CD4-positive, alpha-beta T cell treated with Interferon alpha-2 for 1 hour (primary cell): Measurements from ENCODE around the gene PCDH9.

Source experiments
- DNase-seq, 2 donors: peaks; one replicate each; pipeline ENCODE4 v3.0.0-alpha.2; 2020 to 2022

PCDH9 gene

DNA sequence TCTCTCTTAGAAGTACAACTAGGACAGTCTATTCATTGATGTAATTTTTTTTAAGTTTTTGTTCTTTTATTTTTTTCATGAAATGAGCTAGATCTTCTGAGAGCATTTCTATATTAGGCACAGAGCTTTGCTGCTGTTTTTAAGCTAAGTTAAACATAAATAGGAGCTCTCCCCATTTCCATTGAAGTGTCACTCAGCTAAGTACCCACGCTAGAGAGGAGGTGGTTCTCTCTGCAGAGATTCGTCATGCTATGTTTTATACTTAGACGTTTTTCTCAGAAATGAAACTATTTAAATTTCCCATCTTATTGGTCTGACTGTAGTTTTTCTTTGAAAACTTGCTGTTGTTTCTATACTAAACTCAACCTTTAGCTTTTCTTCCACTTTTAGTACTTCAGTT lies 271.5 kb downstream of the PCDH9 start:
- DNase-seq = no peak

DNA sequence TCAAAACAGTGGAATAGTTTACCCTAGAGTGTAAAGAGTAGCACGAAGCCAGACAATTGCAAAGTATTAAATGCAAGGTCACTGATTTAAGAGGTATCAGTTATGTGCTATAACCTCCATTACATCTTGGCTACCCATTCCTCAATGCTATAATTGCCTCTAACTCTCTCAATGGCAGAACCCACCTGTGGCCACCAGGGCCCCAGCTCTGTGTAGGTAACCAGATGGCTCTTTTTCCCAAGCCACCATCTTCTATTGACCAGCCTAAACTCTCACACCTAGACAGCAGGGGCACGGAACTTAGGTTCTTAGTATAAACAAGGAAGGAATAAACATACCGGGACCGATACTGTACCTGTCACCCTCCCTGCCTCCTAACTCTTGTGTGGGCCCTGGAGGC lies 277.6 kb downstream of the PCDH9 start:
- DNase-seq = no peak

DNA sequence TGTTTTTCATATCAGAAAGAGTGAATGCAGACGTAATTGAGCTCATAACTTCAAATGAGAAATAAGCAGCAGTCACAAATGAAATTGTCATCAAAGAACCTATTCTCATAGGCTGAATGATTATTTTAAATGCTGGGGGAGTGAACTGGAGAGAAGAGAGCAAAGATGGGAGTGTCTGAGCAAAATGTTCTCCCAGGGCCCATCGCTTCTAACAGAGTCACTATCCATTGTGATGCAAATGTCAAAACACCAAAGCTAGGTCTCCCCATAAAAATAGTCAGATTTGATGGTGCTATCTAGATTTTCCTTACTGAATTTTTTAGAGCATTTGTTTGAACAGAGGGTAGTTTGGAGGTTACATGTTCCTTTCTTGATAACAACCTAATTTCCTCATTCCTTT lies 278.7 kb downstream of the PCDH9 start:
- no peak for DNase-seq

DNA sequence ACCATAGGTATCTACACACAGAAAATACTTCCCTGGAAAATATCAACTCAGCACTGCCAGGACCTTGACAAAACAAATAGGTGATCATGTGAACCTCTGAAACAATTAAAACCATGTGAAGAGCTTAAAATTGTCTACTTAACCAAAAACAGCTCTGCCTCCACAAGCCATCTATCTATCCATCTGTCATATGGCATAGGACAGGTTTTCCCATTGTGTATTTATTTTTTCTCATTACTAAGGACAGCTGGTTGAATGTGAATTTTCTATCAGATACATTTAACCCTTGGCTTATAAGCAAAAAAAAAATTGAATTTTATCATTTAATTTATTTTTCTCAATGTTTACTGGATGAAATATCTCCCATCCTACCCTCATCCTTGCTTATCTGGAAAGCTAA lies 279.5 kb downstream of the PCDH9 start:
- no peak for DNase-seq

DNA sequence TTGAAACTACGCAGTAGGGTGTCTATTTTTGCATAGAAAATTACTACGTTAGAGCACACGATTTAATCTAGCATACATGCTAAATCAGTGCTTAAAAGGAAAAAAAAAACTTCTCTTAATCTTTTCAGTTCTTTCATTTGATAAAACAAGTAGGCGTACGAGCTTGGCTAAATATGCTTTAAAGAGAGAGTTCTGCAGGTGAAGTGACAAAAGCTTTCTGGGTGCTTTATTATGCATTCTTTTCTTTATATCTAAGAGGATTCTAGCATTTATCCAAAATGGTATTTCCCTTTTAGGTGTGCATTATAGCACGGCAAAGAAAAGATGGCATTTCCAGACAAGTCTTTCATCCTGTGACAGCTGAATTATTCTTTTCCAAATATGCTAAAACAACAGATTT lies 281.2 kb downstream of the PCDH9 start:
- no peak for DNase-seq

DNA sequence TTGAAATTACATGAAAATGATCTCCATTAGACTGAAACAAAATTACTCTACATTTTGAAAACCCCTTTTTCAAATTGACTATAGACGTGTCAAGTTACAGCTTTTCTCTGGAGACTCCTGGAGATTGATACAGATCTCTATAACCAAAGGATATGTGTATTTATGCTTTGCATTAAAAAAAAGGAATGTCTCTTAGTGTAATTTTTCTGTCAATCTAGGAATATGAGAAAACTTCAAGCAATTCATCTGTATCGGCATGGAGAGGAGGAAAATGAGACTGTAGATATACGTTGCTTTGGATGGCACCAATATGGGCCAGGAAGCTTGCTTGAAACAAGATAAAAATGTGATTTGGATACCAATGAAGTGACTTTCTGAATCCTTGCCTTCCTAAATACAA lies 286.6 kb downstream of the PCDH9 start:
- DNase-seq = no peak

DNA sequence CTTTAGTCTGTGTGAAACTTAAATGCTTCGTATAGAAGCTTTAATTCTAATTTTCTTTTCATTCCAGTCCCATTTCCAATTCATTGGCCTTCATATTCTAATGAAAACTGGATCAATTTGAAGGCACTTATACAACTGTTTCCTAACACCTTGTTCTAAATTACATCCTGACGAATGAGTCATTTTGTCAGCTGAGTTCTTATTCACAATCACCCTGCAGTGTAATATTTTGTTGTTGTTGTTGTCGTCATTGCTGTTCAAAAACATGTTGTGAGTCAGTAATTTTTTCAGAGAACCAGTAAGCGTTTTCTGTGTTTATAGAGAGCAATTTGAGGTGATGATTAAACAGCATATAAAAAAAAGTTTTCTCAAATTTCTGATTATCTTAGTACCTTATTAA lies 290.0 kb downstream of the PCDH9 start:
- no peak for DNase-seq

DNA sequence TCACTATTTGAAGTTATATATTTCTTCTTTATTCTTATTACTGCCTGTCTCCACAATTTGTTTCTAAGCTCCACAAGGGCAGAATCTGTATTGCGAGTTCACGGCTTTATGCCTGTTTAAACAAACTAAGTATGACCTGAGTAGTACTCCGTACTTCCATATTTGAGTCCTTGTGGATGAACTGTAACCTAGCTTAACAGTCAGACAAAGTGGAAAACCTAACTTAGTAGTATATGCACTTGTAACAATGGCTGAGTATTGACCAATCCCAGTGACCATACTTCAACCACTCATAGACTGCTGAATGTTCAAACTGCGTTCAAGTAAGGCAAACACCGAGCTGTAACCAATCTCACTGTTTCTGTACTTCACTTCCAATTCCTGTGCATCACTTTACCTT lies 292.7 kb downstream of the PCDH9 start:
- DNase-seq = no peak

DNA sequence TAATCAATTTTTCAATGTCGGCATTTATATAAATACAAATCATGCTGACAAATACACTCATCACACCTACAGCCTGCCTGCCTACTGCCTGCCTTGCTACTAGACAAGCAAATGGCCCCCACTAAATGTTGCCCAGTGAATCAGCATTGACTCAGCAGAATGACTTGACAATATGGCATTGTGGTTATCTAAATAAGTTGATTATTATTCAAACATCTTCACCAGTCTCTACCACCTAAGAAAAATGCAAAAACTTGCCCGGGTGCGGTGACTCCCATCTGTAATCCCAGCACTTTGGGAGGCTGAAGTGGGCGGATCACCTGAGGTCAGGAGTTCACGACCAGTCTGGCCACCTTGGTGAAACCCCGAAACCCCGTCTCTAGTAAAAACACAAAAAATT lies 296.1 kb downstream of the PCDH9 start:
- no peak for DNase-seq

DNA sequence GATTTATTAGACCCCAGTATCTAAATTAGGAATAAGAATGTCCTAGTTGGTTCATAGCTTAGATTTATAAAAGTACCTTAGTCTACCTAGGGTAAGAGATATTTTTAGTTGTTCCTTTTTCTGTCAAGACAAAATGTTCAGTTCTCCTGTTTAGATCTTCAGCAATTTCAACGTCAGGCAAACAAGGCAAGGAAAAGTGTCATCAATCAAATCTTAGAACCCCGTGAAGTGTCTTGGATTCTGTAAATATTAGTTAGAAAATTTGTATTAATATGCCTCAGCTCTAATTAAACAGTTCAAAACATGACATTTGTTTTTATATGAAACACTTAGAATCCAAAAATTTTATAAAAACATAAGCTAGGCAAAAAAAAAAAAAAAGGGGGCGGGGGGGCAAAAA lies 296.6 kb downstream of the PCDH9 start:
- no peak for DNase-seq

DNA sequence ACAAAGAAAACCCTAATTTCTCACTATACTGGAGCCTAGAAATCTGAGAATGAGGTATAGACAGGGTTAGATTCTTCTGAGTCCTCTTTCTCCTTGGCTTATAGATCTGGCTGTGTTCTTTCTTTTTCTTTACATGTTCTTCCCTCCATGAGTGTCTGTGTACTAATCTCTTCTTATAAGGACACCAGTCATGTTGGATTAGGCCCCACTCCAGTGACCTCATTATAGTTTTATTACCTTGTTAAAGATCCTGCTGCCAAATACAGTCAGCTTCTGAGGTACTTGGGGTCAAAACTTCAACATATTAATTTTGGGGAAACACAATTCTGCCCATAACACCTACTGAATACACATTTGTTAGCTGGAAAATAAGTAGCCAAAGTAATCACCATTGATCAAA lies 302.6 kb downstream of the PCDH9 start:
- DNase-seq = no peak

DNA sequence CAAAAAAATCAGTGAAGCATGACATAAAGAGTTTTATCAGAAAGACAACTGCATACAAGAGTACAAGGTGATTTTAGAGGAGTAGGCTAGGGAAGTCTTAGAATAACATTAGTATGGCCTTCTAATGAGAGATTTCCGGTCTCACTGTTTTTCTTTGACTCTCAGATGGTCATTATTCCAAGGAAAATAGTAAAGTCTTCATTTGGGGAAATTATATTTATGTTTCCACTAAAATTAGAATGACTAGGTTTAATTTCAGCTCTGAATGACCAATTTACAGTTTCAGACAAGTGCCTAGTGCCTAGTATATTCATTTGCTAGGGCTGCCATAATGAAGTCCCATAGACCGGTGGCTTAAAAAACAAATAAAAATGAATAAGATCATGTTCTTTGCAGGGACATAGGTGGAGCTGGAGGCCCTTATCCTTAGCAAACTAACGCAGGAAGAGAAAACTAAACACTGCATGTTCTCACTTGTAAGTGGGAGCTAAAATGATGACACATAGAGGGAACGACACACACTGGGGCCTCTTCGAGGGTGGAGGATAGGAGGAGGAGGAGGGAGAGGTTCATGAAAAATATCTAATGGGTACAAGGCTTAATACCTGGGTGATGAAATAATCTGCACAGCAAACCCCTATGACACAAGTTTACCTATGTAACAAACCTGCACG lies 303.1 kb downstream of the PCDH9 start:
- no peak for DNase-seq

DNA sequence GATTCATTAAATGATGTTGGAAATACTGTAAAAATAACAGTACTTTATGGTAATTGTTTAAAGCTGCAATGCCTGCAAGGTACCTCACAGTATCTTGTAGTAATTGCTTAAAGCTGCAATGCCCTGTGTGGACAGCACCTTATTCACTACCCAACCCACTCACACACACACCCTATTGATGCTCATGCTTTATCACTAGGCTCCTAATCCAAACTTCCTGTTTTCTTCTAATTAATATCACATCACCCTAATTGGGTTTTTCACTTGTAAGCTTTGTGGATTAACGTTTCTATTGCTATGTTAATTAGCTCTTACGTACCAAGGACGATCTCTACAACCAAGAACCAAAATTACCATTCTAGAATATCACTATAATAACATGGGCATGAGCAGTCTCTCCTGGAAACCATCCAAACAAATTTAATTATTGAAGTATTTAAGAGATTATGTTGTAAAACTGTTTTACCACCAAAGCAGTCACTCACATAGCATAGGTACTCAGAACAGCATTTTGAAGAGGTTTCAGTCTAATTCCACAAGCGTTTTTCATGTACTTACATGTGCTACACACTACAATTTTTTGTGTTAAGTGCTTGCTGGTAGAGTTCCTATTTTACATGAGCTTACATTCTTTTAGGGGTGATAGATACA lies 303.8 kb downstream of the PCDH9 start:
- no peak for DNase-seq

DNA sequence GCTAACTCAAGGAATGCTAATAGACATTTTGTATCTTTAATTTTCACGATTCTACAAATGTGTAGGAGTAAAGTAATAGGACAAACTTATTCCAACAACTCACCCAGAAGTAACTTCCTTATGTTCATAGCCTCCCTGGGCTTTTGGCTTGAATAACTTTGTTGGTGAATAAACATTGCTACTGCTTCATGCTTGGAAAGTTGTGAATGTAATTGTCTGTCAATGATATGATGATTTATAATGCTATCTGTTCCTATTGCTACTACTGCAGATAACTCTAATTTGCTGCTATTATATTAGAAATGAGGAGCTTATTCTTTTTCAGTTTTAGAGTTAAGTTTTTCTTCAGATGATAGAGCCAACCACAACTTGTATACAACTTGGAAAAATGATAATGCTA lies 307.7 kb downstream of the PCDH9 start:
- no peak for DNase-seq

DNA sequence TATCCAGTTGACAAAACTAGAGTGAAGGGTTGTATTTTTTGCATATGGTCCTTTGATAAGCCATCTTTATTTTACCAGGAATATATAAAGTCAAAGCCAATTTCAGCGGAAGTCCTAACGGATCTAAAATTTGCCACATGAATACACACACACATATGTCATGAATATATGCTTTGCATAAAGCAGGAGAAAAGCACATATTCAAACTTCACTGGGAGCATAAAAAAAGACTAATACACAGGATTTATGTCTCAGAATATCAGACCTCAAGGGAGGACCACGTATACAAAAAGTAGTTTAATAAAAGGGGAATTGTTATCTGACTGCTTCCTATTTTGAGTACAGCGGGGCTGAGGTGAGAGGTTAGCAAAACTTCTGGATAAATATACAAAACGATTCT lies 308.7 kb downstream of the PCDH9 start:
- no peak for DNase-seq

DNA sequence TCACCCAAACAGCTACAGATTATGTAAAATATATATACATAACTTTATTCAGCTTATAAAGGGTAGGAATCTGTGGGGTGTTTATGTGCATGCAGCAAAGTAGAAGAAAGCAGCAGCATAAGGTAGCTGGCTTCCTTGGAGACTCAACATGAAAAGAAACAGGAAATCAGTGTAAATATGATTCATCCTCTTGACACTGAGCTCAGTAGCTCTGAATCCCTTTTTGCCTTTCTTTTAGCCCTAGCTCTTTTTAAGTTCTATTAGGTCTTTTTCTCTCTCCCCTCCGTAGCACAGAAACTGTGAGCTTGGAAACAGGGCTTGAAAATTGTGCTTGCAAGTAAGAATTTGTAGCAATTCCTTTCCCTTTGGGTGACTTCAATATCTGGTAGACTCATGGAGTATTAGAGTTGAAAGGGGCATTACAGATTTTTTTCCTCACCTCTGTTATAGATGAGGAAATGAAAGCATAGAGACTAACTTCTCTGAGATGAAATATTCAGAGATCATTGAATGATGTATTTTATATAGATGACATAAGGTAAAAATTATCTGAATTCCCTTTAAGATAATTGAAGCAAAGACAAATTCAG lies 314.4 kb downstream of the PCDH9 start:
- no peak for DNase-seq

DNA sequence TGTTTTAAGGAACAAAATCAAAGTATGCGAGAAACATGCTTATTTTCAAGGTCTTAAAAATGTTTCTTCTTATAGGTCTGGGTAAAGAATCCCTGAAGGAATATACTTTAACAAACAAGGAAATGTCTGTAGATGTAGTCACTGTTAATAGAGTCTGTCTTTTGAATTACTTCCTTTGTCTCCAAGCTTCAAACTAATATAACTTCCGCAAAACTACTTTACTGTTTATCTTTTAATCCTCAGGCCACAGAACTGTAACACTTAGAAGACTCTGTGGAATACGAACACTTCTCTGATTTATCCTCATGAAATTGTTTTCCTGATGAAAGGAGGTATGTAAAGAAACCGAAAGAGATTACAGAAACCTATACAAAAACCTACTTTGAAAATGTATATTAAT lies 316.0 kb downstream of the PCDH9 start:
- no peak for DNase-seq

DNA sequence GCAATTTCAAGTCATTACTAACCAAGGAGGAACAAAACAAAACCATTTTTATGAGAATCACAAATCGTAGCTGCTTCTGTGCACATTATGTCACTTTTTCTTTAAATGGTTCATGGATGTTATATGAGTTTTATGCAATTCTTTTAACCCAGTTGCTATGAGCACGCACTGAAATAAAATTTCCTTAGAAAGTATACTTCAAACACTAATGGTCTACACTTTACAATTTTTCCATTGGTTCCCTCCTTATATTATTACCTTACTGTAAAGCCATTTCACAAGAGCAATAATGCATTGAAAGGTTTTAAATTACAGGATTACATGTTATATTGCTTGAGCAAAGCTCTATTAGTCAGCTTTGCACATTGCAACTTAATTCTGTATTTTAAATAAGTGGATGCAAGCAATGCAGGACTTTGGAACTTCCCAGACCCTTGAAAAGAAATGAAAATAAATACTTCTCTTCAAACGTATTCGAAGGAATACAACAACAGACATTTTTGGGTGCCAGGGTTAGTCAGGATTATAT lies 318.7 kb downstream of the PCDH9 start:
- no peak for DNase-seq

DNA sequence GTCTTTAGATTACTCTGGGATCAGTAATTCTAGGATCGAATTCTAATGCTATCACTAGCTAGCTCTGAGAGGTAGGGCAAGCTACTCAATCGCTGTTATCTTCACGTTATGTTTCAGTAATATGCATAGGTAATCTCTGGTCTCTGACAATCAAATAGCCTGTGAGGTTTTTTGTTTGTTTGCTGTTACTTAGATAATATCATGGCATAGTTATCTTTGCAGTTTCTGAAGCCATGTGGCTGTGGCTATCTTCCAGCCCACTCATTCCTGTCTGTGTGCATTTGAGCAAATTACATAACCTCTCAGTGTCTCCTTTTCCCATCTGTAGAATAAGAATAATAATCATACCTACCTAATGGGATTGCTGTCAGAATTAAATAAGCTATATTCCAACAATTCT lies 330.2 kb downstream of the PCDH9 start:
- DNase-seq = no peak

DNA sequence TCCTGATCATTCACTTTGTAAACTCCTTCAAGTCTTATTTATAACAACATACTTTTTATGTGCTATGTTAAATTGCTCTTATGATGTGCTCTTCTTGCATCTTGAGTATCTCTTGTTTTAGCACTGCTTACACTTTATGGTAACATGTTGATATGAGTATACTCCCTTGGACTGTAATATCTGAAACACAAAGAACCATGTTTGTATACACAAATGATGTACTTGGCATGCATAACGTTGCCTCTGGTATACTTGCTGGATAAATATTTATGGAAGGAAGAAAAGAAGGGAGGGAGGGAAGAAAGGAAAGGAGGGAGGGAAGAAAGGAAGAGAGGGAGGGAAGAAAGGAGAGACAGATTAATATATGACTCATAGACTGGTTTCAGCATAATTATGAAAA lies 333.2 kb downstream of the PCDH9 start:
- no peak for DNase-seq

DNA sequence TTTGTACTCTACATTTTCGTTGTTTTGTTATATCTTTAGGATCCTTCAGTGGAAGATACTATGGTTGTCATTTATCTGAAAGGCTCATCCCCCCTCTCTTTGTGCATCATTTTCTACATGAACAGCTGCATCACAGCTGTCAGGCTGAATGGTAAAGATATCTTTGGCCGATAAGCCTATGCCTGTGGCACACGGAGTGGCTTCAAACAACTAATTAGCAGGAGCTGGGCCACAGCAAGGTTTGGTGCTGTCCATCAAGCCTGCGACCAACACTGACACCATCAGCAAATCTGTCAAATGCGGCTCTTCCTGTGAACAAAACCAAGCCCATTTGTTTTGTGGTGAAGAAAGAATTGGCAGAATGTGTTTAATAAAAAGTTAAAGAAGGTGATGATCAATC lies 334.4 kb downstream of the PCDH9 start:
- no peak for DNase-seq

DNA sequence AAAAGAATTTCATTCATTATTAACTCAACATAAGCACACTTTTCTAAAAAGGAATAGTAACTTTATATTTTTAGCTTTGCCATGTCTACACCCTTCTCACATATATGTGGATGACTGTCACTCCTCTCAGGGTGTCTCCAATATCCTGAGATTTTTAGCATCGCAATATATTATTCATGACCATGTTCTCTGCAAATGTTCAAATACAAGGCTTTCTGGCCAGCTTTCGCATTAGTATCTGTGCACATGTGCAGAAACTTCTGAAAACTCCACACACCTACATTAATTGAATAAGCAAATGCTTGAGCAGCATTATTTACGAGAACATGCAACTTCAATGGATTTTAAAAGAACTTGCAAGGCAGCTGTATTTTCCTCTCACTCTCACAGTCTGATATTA lies 334.8 kb downstream of the PCDH9 start:
- DNase-seq = no peak

DNA sequence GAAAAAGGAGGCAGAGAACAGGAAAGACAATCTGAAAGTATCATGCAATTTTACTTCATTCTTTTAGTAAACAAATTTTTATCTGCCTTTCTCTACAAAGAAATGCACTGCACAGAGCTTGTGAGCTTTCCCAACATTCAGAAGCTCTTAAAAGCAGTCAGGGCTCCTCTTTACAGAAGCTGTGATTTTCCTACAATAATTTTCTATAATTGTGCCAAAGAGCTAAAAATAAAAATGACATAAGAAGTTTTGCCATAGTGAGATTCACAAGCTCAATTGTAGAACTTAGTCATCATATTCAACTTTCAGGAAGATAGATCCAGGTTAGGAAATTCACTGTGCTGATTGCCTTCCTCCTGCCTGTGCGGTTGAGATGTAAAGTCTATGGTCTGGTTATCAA lies 341.4 kb downstream of the PCDH9 start:
- no peak for DNase-seq

DNA sequence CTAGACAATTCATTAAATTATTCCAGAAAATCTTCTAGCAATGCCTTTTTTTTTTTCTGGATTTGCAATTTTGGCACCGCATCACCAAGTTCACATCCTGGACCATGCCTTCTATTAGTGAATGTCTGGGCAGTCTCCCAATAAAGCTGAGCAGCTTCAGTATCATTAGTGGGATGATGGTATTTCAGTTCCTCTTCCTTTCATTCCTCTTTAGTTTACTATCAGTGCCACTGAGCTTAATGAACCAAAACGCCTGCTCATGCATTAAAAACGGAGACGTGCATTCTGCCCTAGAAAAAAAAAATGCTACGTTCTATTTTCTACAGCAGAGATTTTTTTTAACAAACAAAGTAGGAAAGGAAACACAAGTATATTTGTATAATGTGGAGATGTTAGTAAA lies 343.0 kb downstream of the PCDH9 start:
- no peak for DNase-seq

DNA sequence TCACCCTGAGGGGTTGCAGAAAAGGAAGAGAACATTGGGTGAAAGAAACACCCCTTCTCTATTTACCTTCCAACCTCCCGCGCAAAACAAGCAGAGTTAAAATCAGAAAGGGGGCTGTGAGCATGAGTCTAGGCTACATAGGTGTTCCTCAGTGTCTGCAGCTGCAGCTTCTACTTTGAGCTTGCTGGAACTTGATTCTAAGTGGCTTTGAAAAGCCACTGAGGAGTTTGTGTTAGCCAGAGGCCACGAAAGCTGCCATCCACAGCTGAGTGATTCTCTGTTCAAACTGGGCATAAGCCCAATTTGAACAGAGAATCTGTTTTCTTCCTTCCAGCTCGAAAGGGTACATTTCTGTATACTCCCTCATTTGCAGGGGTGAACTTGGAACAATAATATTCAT lies 343.9 kb downstream of the PCDH9 start:
- DNase-seq = no peak
